Measurements from ENCODE around the gene MYO9A. TPM values are rescaled to one million over a fixed set of nuclear protein-coding genes. Genes with fewer than 3 reads are reported as not detected.

Gene MYO9A
- polyA plus RNA-seq, 1 experiment: 13.1 TPM

- Histone ChIP-seq H3K27me3 (ENCODE audit: control insufficient read depth, insufficient read depth, low read length) (no peaks in the 10 kb centered on the region), H3K36me3 (ENCODE audit: control insufficient read depth, insufficient read depth, low read length) (peaks cover 5% of the 10 kb centered on the region), H3K4me3 (ENCODE audit: low read depth, low read length) (no peak overlapping the region)
- no peak for TF ChIP-seq CTCF (IDR thresholded peaks at IDR 0.05; ENCODE audit: insufficient read depth, low read depth, low read length)
- ChIA-PET CTCF (interaction anchor here (0.5 kb wide), 1 partner anchor 333 kb away, joined by 3 read pairs; no protein-coding TSS in a partner anchor), POLR2A (no interaction called here)
- no peak for DNase-seq (ENCODE audit: low read depth)
Measured at GRCh38 chr15:71823801-71824200, 294.1 kb downstream of the MYO9A start.

DNA sequence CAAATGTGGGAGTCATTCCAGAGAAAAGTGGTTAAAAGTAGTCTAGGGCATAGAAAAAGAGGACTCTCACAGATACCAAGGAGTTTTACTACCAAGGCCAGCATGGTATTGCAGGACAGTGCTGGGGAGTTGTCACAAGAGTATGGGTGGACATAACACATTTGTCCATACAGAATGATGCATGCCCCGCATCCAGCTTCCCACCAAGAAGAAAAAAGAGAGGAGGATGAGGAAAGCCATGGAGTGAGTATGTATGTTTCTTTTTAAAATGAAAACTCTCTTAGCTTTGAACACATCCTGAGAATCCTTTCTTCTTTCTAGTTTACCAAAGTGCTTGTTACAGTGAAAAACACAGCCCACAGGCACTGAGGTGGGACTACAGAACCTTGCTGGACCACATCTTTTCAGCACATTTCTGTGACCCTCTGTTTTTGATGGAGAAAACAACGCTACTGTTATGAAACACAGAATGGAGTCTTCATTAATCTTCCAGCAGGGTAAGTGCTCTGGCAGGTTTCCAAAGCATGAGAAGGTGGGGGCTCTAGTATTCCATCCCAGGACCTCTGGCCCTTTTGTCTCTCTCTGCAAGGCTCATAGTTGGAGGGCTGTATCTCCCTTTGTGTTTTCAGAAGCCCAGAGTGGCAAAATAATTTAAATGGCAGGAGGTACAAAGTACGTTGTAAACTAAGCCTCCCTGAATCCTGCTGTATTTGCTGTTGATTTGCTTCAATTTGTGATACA, 294.9 kb downstream of the MYO9A start:
- no peak for TF ChIP-seq CTCF (IDR thresholded peaks at IDR 0.05; ENCODE audit: insufficient read depth, low read depth, low read length)
- no peak for DNase-seq (ENCODE audit: low read depth)
- Histone ChIP-seq H3K36me3 (ENCODE audit: control insufficient read depth, insufficient read depth, low read length) (peaks cover 5% of the 10 kb centered on the region), H3K4me3 (ENCODE audit: low read depth, low read length) (no peak overlapping the region), H3K27me3 (ENCODE audit: control insufficient read depth, insufficient read depth, low read length) (no peaks in the 10 kb centered on the region)
- ChIA-PET POLR2A (no interaction called here), CTCF (interaction anchor here (0.5 kb wide), 1 partner anchor 334 kb away, joined by 3 read pairs; no protein-coding TSS in a partner anchor)

DNA sequence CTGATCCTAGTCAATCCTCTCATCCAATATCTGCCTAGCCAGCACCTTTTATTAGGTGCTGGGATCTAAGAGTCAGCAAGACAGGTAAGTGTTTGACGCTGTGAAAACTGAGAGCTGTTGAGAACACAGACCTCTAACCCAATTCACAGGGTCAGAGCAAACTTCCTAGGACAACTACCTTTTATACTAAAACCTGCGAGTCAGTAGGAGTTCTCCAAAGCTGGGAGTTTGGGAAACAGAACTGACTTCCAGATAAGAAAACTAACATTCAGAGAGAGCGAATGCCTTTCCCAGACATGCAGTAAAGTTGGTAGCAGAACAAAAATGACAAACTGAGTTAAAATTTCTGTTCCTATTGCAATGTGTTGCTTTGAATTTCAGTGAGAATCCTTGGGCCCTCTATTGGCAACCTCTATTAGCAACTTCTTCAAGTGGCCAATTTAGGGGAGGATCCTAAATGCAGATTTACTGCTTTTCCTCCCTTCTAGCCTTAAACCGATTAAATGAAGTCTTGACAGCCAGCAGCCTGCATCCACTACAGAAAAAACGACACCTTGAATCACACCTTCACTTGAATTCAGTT, 296.3 kb downstream of the MYO9A start:
- DNase-seq (ENCODE audit: low read depth): no peak
- no peak for TF ChIP-seq CTCF (IDR thresholded peaks at IDR 0.05; ENCODE audit: insufficient read depth, low read depth, low read length)
- no peak overlapping the region for H3K4me3 ChIP-seq (ENCODE audit: low read depth, low read length)
- peaks cover 1% of the 10 kb centered on the region for H3K36me3 ChIP-seq (ENCODE audit: control insufficient read depth, insufficient read depth, low read length)
- CTCF ChIA-PET: interaction anchor here (0.6 kb wide), 1 partner anchor 414 kb away, joined by 3 read pairs; no protein-coding TSS in a partner anchor
- H3K27me3 ChIP-seq (ENCODE audit: control insufficient read depth, insufficient read depth, low read length): no peaks in the 10 kb centered on the region
- POLR2A ChIA-PET: no interaction called here

DNA sequence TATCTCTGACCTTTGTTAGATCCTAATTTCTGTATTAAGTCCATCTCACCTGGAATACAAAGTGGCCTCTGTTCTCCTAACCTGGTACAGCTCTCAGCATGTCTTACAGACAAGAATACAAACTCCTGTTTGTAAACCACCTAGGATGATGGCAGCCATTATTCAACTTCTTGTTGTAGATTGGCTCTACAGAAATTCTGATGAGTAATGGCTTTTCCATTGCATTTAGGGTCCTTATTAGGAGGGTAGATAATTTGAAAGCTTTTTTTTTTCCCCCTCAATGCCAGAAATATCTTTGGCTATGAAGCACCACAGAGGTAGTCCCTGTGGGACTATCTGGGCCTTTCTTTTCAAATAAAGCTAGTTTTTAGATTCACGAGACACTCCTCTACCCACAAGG, 297.8 kb downstream of the MYO9A start:
- no peaks in the 10 kb centered on the region; the same call in 1 of the 2 replicates for H3K36me3 ChIP-seq (ENCODE audit: control insufficient read depth, insufficient read depth, low read length)
- no peaks in the 10 kb centered on the region for H3K27me3 ChIP-seq (ENCODE audit: control insufficient read depth, insufficient read depth, low read length)
- POLR2A ChIA-PET: no interaction called here
- CTCF ChIA-PET: interaction anchor here (0.6 kb wide), 1 partner anchor 62 kb away, joined by 3 read pairs; no protein-coding TSS in a partner anchor
- no peak overlapping the region for H3K4me3 ChIP-seq (ENCODE audit: low read depth, low read length)
- no peak for TF ChIP-seq CTCF (IDR thresholded peaks at IDR 0.05; ENCODE audit: insufficient read depth, low read depth, low read length)
- no peak for DNase-seq (ENCODE audit: low read depth)

- Histone ChIP-seq H3K27me3 (ENCODE audit: control insufficient read depth, insufficient read depth, low read length) (no peaks in the 10 kb centered on the region), H3K36me3 (ENCODE audit: control insufficient read depth, insufficient read depth, low read length) (no peaks in the 10 kb centered on the region; the same call in 1 of the 2 replicates), H3K4me3 (ENCODE audit: low read depth, low read length) (no peak overlapping the region)
- no peak for DNase-seq (ENCODE audit: low read depth)
- ChIA-PET CTCF (no interaction called here), POLR2A (interaction anchor here (0.7 kb wide), 1 partner anchor 37 kb away, joined by 5 read pairs; no protein-coding TSS in a partner anchor)
- no peak for TF ChIP-seq CTCF (IDR thresholded peaks at IDR 0.05; ENCODE audit: insufficient read depth, low read depth, low read length)
Measured at GRCh38 chr15:71817351-71817750, 300.6 kb downstream of the MYO9A start.

Data from BJ (cell line).